Ovary (tissue), 3 donors: ENCODE measurements around the gene CCNI2.

Experiments used
- CTCF ChIP-seq, 3 donors: fragments of 450-650 bp in 2 of 3; fragments of 200-600 bp in 1 of 3; IDR thresholded peaks; one replicate each; pipeline versions ENCODE4 v1.5.1 to v1.8.0; 2016 to 2022; ENCODE audit warnings: antibody characterized with exemption in 3 of 3, mild to moderate bottlenecking in 1 of 3
- POLR2A ChIP-seq: fragments of 450-650 bp; IDR thresholded peaks from one replicate; pipeline ENCODE4 v1.6.1; 2017; ENCODE audit warnings: antibody characterized with exemption, mild to moderate bottlenecking, moderate library complexity
- donor health status: DM: no; HTN: no; CAD: no.

- no peak for TF ChIP-seq CTCF (IDR thresholded peaks at IDR 0.05)
- TF ChIP-seq POLR2A, result no peak
Observed at GRCh38 chr5:132785365-132785764, 38.1 kb downstream of the CCNI2 start.
